AG04450 (cell line): Measurements from ENCODE around the gene DPP7. TPM values are rescaled to one million over a fixed set of nuclear protein-coding genes. Genes with fewer than 3 reads are reported as not detected.

Source experiments
- CTCF ChIA-PET: fragments of 300-600, 350-600 bp; formaldehyde crosslinking; extraction: SDS; loops from one replicate; lab custom pipeline; 2022; ENCODE audit warnings: antibody characterized with exemption, inconsistent platforms; lab: Charles Lee
- POLR2A ChIA-PET: fragments of 350-600 bp; formaldehyde crosslinking; extraction: SDS; loops from one replicate; lab custom pipeline; 2021; ENCODE audit warnings: antibody characterized with exemption, inconsistent platforms; lab: Yijun Ruan, JAX
- DNase-seq: peaks from one replicate; pipeline ENCODE4 v3.0.0-alpha.2; 2011; ENCODE audit warnings: low read depth, low spot score
- H3K27ac ChIP-seq: one replicate; pipeline ENCODE4 v1.5.1; 2012; ENCODE audit warnings: low read depth, low read length, control low read depth
- H3K27me3 ChIP-seq: one replicate; pipeline ENCODE4 v1.6.0; 2012; ENCODE audit warnings: low read length; ENCODE audit not compliant: control insufficient read depth, insufficient read depth
- H3K4me3 ChIP-seq: 2 replicates; pipeline ENCODE4 v1.5.1; 2011; ENCODE audit warnings: mild to moderate bottlenecking, low read depth, low read length, control low read depth
- H3K9me3 ChIP-seq: 2 replicates; pipeline ENCODE4 v1.5.1; 2012; ENCODE audit warnings: low read length; ENCODE audit not compliant: control insufficient read depth, insufficient read depth
- polyA plus RNA-seq: library from polyadenylated mRNA; depleted of rRNA; stranded (reverse); fragments of >200 nt; gene quantifications from 2 replicates; pipeline ENCODE4 v1.2.3, GENCODE V29; 2011
- TF ChIP-seq, protein P1 (sequence below): IDR thresholded peaks from 2 replicates; pipeline ENCODE4 v1.5.1; 2011; ENCODE audit warnings: low read depth, low read length, control low read depth, inconsistent platforms

Gene DPP7
- polyA plus RNA-seq, 1 experiment: 30.6 TPM

DNA sequence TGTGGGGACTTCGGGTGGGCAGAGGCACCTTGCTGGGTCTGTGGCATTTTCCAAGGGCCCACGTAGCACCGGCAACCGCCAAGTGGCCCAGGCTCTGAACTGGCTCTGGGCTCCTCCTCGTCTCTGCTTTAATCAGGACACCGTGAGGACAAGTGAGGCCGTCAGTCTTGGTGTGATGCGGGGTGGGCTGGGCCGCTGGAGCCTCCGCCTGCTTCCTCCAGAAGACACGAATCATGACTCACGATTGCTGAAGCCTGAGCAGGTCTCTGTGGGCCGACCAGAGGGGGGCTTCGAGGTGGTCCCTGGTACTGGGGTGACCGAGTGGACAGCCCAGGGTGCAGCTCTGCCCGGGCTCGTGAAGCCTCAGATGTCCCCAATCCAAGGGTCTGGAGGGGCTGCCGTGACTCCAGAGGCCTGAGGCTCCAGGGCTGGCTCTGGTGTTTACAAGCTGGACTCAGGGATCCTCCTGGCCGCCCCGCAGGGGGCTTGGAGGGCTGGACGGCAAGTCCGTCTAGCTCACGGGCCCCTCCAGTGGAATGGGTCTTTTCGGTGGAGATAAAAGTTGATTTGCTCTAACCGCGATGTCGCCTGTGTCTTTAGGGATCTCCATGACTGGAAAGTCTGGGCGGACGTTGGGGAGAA is 5.8 kb downstream of the DPP7 start:
- Histone ChIP-seq H3K27ac (no peak overlapping the region), H3K9me3 (no peaks in the 10 kb centered on the region; the same call in 1 of the 2 replicates), H3K27me3 (no peaks in the 10 kb centered on the region), H3K4me3 (no peak overlapping the region)
- ChIA-PET POLR2A (no interaction called here), CTCF (no interaction called here)
- TF ChIP-seq, protein P1, sequence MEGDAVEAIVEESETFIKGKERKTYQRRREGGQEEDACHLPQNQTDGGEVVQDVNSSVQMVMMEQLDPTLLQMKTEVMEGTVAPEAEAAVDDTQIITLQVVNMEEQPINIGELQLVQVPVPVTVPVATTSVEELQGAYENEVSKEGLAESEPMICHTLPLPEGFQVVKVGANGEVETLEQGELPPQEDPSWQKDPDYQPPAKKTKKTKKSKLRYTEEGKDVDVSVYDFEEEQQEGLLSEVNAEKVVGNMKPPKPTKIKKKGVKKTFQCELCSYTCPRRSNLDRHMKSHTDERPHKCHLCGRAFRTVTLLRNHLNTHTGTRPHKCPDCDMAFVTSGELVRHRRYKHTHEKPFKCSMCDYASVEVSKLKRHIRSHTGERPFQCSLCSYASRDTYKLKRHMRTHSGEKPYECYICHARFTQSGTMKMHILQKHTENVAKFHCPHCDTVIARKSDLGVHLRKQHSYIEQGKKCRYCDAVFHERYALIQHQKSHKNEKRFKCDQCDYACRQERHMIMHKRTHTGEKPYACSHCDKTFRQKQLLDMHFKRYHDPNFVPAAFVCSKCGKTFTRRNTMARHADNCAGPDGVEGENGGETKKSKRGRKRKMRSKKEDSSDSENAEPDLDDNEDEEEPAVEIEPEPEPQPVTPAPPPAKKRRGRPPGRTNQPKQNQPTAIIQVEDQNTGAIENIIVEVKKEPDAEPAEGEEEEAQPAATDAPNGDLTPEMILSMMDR: no peak
- no peak for DNase-seq

DNA sequence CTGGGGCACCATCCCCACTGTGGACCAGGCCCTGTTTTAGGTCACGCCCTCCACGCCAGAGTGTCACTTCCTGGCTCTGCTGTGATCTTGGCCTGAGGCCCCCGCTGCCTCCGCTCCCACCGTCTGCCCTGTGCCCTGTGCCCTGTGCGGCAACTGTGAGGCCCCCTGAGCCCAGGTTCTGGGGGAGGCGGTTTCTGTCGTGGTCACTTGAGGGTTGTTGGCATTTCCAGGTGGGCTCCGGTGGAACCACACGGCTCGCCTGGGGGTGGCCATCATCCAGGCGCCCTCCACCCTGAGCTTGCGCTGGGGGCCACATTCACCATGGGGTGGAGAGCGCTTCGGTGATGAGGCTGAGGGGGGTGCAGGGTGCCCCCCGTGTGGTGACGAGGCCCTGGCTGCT is 6.6 kb downstream of the DPP7 start:
- no peak for DNase-seq
- Histone ChIP-seq H3K9me3 (peaks cover 6% of the 10 kb centered on the region), H3K4me3 (no peak overlapping the region), H3K27ac (no peak overlapping the region), H3K27me3 (no peaks in the 10 kb centered on the region)
- ChIA-PET POLR2A (no interaction called here), CTCF (no interaction called here)
- TF ChIP-seq, protein P1: no peak

GRCh38 chr9:137107312-137107921 is 7.1 kb downstream of the DPP7 start:
- Histone ChIP-seq H3K4me3 (no peak overlapping the region), H3K27me3 (no peaks in the 10 kb centered on the region), H3K27ac (no peak overlapping the region), H3K9me3 (peaks cover 11% of the 10 kb centered on the region)
- DNase-seq: no peak
- POLR2A ChIA-PET: no interaction called here
- TF ChIP-seq, protein P1: no peak
- CTCF ChIA-PET: no interaction called here

- no peak for DNase-seq
- Histone ChIP-seq H3K4me3 (no peak overlapping the region), H3K27ac (no peak overlapping the region), H3K9me3 (peaks cover 18% of the 10 kb centered on the region), H3K27me3 (no peaks in the 10 kb centered on the region)
- ChIA-PET POLR2A (no interaction called here), CTCF (no interaction called here)
- TF ChIP-seq, protein P1: no peak
Observed at GRCh38 chr9:137106662-137107250, 7.8 kb downstream of the DPP7 start.
